Measurements from ENCODE around the gene SCN4B.

Gene SCN4B

DNA sequence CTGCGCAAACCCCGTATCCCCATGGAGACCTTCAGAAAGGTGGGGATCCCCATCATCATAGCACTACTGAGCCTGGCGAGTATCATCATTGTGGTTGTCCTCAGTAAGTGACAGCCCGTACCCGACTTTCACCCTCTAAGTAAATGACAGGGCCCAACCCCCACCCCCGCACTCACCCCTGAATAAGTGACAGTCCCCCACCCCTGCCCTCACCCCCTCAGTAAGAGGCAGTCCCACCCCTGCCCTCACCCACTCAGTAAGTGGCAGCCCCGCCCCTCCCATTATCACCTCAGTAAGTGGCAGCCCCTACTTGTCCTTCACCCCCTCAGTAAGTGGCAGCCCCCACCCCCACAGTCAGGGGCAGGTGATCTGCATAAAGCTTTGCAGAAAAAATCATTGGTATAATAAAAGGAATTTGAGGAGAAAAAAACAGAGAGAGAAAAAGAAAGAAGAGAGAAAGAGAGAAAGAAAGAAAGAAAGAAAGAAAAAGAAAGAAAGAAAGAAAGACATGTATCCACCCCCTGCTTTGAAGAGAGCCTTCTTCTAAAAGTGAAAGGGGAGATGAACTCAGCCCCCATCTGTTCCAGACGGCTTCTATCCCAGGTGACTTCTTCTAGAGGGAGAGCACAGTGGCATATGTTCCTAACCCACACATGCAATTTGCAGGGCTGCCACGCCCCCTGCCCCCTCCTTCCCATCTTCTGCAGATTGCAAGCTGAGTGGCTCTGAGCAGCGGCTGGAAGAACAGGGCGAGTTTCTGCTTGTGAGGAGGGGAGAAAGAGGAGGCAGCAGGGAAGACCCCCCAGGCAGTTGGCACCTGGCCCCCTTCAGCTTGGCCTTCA, 53.4 kb downstream of the SCN4B start:
- Histone ChIP-seq H3K36me3 (ENCODE audit: insufficient read depth, low read length) (no peaks in the 10 kb centered on the region), H3K27me3 (ENCODE audit: insufficient read depth, low read length) (peaks cover 43% of the 10 kb centered on the region), H3K27ac (ENCODE audit: low read depth, low read length) (no peak overlapping the region), H3K79me2 (ENCODE audit: control insufficient read depth, insufficient read depth, low read length, unreplicated experiment) (no peaks in the 10 kb centered on the region), H3K4me1 (ENCODE audit: control insufficient read depth, insufficient read depth, low read length, unreplicated experiment) (no peaks in the 10 kb centered on the region), H3K4me3 (ENCODE audit: low read depth, low read length) (no peak overlapping the region), H2AFZ (ENCODE audit: low read length, unreplicated experiment) (no peak overlapping the region)

- H3K79me2 ChIP-seq (ENCODE audit: control insufficient read depth, insufficient read depth, low read length, unreplicated experiment) = no peaks in the 10 kb centered on the region
- H2AFZ ChIP-seq (ENCODE audit: low read length, unreplicated experiment) = no peak overlapping the region
- no peaks in the 10 kb centered on the region for H3K4me1 ChIP-seq (ENCODE audit: control insufficient read depth, insufficient read depth, low read length, unreplicated experiment)
- no peak overlapping the region for H3K27ac ChIP-seq (ENCODE audit: low read depth, low read length)
- H3K4me3 ChIP-seq (ENCODE audit: low read depth, low read length) = no peak overlapping the region
- peaks cover 41% of the 10 kb centered on the region for H3K27me3 ChIP-seq (ENCODE audit: insufficient read depth, low read length)
- no peaks in the 10 kb centered on the region for H3K36me3 ChIP-seq (ENCODE audit: insufficient read depth, low read length)
Measured at GRCh38 chr11:118095967-118096367, 56.7 kb downstream of the SCN4B start.

- H3K36me3 ChIP-seq (ENCODE audit: insufficient read depth, low read length) = no peaks in the 10 kb centered on the region
- H3K27me3 ChIP-seq (ENCODE audit: insufficient read depth, low read length) = peaks cover 37% of the 10 kb centered on the region
- no peak overlapping the region for H2AFZ ChIP-seq (ENCODE audit: low read length, unreplicated experiment)
- H3K27ac ChIP-seq (ENCODE audit: low read depth, low read length) = no peak overlapping the region
- H3K4me1 ChIP-seq (ENCODE audit: control insufficient read depth, insufficient read depth, low read length, unreplicated experiment) = no peaks in the 10 kb centered on the region
- H3K79me2 ChIP-seq (ENCODE audit: control insufficient read depth, insufficient read depth, low read length, unreplicated experiment) = no peaks in the 10 kb centered on the region
- H3K4me3 ChIP-seq (ENCODE audit: low read depth, low read length) = no peak overlapping the region
Measured at GRCh38 chr11:118095493-118095892, 57.1 kb downstream of the SCN4B start.

GRCh38 chr11:118092907-118093571, 59.6 kb downstream of the SCN4B start:
- Histone ChIP-seq H3K27ac (ENCODE audit: low read depth, low read length) (no peak overlapping the region), H3K36me3 (ENCODE audit: insufficient read depth, low read length) (no peaks in the 10 kb centered on the region), H3K79me2 (ENCODE audit: control insufficient read depth, insufficient read depth, low read length, unreplicated experiment) (no peaks in the 10 kb centered on the region), H3K4me1 (ENCODE audit: control insufficient read depth, insufficient read depth, low read length, unreplicated experiment) (no peaks in the 10 kb centered on the region), H3K27me3 (ENCODE audit: insufficient read depth, low read length) (peaks cover 30% of the 10 kb centered on the region), H3K4me3 (ENCODE audit: low read depth, low read length) (no peak overlapping the region), H2AFZ (ENCODE audit: low read length, unreplicated experiment) (no peak overlapping the region)

DNA sequence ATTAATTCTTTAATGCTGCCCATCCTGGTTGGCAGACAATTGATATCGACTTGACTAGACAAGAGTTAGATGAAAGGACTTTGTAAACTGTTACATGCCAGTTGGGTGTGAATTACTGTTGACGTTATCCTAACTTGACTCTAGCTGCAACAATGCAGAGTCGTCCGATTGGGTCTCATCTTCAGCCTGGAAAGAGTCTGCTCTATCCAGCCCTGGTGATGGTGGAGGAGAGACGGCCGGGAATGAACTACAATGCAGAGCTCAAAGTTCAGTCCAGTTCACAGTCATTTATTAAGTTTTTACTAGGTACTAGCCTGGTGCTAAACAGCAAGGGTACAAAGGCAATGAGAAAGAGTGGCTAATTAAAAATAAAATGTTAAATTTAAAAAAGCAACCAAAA, 60.9 kb downstream of the SCN4B start:
- Histone ChIP-seq H3K27ac (ENCODE audit: low read depth, low read length) (no peak overlapping the region), H3K36me3 (ENCODE audit: insufficient read depth, low read length) (no peaks in the 10 kb centered on the region), H3K79me2 (ENCODE audit: control insufficient read depth, insufficient read depth, low read length, unreplicated experiment) (no peaks in the 10 kb centered on the region), H3K4me3 (ENCODE audit: low read depth, low read length) (no peak overlapping the region), H2AFZ (ENCODE audit: low read length, unreplicated experiment) (no peak overlapping the region), H3K4me1 (ENCODE audit: control insufficient read depth, insufficient read depth, low read length, unreplicated experiment) (no peaks in the 10 kb centered on the region), H3K27me3 (ENCODE audit: insufficient read depth, low read length) (peaks cover 28% of the 10 kb centered on the region; the same call in 1 of the 2 replicates)

DNA sequence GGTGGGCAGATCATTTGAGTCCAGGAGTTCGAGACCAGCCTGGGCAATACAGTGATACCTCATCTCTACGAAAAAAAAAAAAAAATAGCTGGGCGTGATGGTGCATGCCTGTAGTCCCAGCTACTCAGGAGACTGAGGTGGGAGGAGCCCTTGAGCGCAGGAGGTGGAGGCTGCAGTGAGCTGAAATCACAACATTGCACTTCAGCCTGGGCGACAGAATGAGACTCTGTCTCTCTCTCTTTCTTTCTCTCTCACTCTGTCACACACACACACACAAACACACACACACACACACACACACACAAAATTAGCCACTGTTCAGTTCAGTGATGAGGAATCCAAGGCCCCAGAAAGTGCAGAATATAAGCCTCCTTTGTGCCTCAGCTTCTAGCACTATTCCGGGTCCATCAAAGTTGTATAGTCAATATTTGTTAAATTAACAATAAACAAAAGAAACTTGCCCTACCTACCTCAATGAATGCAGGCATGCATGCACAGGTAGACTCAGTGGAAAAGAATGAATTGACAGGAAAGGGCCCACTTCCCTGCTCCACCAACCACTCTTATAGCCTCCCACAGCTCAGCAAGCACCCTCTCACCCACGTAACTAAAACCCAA, 62.0 kb downstream of the SCN4B start:
- Histone ChIP-seq H3K27me3 (ENCODE audit: insufficient read depth, low read length) (peaks cover 27% of the 10 kb centered on the region), H3K4me3 (ENCODE audit: low read depth, low read length) (no peak overlapping the region), H3K36me3 (ENCODE audit: insufficient read depth, low read length) (no peaks in the 10 kb centered on the region), H3K27ac (ENCODE audit: low read depth, low read length) (no peak overlapping the region), H3K4me1 (ENCODE audit: control insufficient read depth, insufficient read depth, low read length, unreplicated experiment) (no peaks in the 10 kb centered on the region), H2AFZ (ENCODE audit: low read length, unreplicated experiment) (no peak overlapping the region), H3K79me2 (ENCODE audit: control insufficient read depth, insufficient read depth, low read length, unreplicated experiment) (no peaks in the 10 kb centered on the region)

DNA sequence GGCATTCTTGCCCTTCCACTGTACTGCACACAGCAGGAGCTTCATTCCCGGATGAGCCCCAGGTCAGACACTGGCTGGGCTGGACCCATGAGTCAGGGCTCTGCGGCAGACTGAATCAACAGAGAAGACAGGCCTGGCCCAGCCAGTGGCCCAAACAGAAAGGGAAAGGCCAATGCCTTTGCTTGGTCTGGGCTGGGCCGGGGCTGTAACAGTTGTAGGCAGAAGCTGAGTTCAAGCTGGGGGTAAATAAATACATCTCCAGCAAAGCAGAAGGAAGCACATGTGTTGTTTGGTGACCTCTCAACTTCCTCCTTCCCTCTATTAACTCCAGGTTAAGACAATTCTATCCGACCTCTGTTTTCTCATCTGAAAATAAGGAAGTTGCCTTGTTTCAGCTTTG, 64.1 kb downstream of the SCN4B start:
- no peaks in the 10 kb centered on the region for H3K79me2 ChIP-seq (ENCODE audit: control insufficient read depth, insufficient read depth, low read length, unreplicated experiment)
- H3K4me3 ChIP-seq (ENCODE audit: low read depth, low read length) = no peak overlapping the region
- H3K36me3 ChIP-seq (ENCODE audit: insufficient read depth, low read length) = no peaks in the 10 kb centered on the region
- H3K27me3 ChIP-seq (ENCODE audit: insufficient read depth, low read length) = peaks cover 18% of the 10 kb centered on the region
- H3K4me1 ChIP-seq (ENCODE audit: control insufficient read depth, insufficient read depth, low read length, unreplicated experiment) = no peaks in the 10 kb centered on the region
- H3K27ac ChIP-seq (ENCODE audit: low read depth, low read length) = no peak overlapping the region
- H2AFZ ChIP-seq (ENCODE audit: low read length, unreplicated experiment) = no peak overlapping the region

- Histone ChIP-seq H3K79me2 (ENCODE audit: control insufficient read depth, insufficient read depth, low read length, unreplicated experiment) (no peaks in the 10 kb centered on the region), H2AFZ (ENCODE audit: low read length, unreplicated experiment) (no peak overlapping the region), H3K27ac (ENCODE audit: low read depth, low read length) (no peak overlapping the region), H3K27me3 (ENCODE audit: insufficient read depth, low read length) (peaks cover 18% of the 10 kb centered on the region), H3K36me3 (ENCODE audit: insufficient read depth, low read length) (no peaks in the 10 kb centered on the region), H3K4me1 (ENCODE audit: control insufficient read depth, insufficient read depth, low read length, unreplicated experiment) (no peaks in the 10 kb centered on the region), H3K4me3 (ENCODE audit: low read depth, low read length) (no peak overlapping the region)
Measured at GRCh38 chr11:118087931-118088330, 64.7 kb downstream of the SCN4B start.

- no peak within 1 kb of the TSS for H3K4me3 ChIP-seq (ENCODE audit: low read depth, low read length)
- no peaks in the 10 kb centered on the region for H3K4me1 ChIP-seq (ENCODE audit: control insufficient read depth, insufficient read depth, low read length, unreplicated experiment)
- no peak within 1 kb of the TSS for H2AFZ ChIP-seq (ENCODE audit: low read length, unreplicated experiment)
- H3K27me3 ChIP-seq (ENCODE audit: insufficient read depth, low read length) = peaks cover 23% of the 10 kb centered on the region
- no peaks in the 10 kb centered on the region for H3K36me3 ChIP-seq (ENCODE audit: insufficient read depth, low read length)
- no peak within 1 kb of the TSS for H3K27ac ChIP-seq (ENCODE audit: low read depth, low read length)
- no peaks in the 10 kb centered on the region for H3K79me2 ChIP-seq (ENCODE audit: control insufficient read depth, insufficient read depth, low read length, unreplicated experiment)
Measured at GRCh38 chr11:118086913-118087768, 65.5 kb downstream of the SCN4B start, which contains the start of gene SMIM35. Gene SMIM35 (minus strand): TSS chr11:118086963. CDS start chr11:118086757, 206 bp downstream.

GRCh38 chr11:118084656-118085055, 68.0 kb downstream of the SCN4B start:
- peaks cover 28% of the 10 kb centered on the region for H3K27me3 ChIP-seq (ENCODE audit: insufficient read depth, low read length)
- no peaks in the 10 kb centered on the region for H3K36me3 ChIP-seq (ENCODE audit: insufficient read depth, low read length)
- H2AFZ ChIP-seq (ENCODE audit: low read length, unreplicated experiment) = no peak overlapping the region
- H3K79me2 ChIP-seq (ENCODE audit: control insufficient read depth, insufficient read depth, low read length, unreplicated experiment) = no peaks in the 10 kb centered on the region
- no peak overlapping the region for H3K27ac ChIP-seq (ENCODE audit: low read depth, low read length)
- H3K4me1 ChIP-seq (ENCODE audit: control insufficient read depth, insufficient read depth, low read length, unreplicated experiment) = no peaks in the 10 kb centered on the region
- no peak overlapping the region for H3K4me3 ChIP-seq (ENCODE audit: low read depth, low read length)

Measured in ACC112 (cell line).